ENCODE measurements around the gene GABRR3. TPM values are rescaled to one million over a fixed set of nuclear protein-coding genes. Genes with fewer than 3 reads are reported as not detected.

GABRR3 gene
- polyA plus RNA-seq, 1 donor from 2014 or later: not detected

GRCh38 chr3:97958396-97958795, 76.7 kb downstream of the GABRR3 start:
- Histone ChIP-seq H3F3A (ENCODE audit: insufficient read depth, low read length, poor library complexity, severe bottlenecking) (no peaks in the 10 kb centered on the region), H3K79me2 (replicated peaks; ENCODE audit: insufficient read depth, low read length) (no peaks in the 10 kb centered on the region), H3K4me3 (ENCODE audit: low read length) (no peak overlapping the region), H3K27me3 (ENCODE audit: insufficient read depth, low read depth, low read length) (no peaks in the 10 kb centered on the region), H4K20me1 (ENCODE audit: insufficient read depth) (no peaks in the 10 kb centered on the region), H2AFZ (ENCODE audit: low read depth, low read length) (no peak overlapping the region), H3K27ac (ENCODE audit: low read length) (no peak overlapping the region), H3K36me3 (ENCODE audit: insufficient read depth, low read length) (no peaks in the 10 kb centered on the region), H3K9me2 (ENCODE audit: insufficient read depth, low read length) (no peaks in the 10 kb centered on the region), H3K9ac (ENCODE audit: low read length) (no peak overlapping the region), H3K9me3 (ENCODE audit: low read length) (no peaks in the 10 kb centered on the region), H3K4me2 (ENCODE audit: low read length) (no peak overlapping the region)
- TF ChIP-seq EP300 (conservative IDR thresholded peaks at IDR 0.05; ENCODE audit: poor library complexity, severe bottlenecking) (no peak), SMC3 (conservative IDR thresholded peaks at IDR 0.05; ENCODE audit: poor library complexity) (no peak), TAF1 (IDR thresholded peaks at IDR 0.05; ENCODE audit: low read depth) (no peak), RAD21 (conservative IDR thresholded peaks at IDR 0.05) (no peak), REST (IDR thresholded peaks at IDR 0.05; ENCODE audit: borderline replicate concordance) (no peak)

GRCh38 chr3:97957617-97958311, 77.4 kb downstream of the GABRR3 start:
- Histone ChIP-seq H3K79me2 (replicated peaks; ENCODE audit: insufficient read depth, low read length) (no peaks in the 10 kb centered on the region), H3K27ac (ENCODE audit: low read length) (no peak overlapping the region), H3K9me3 (ENCODE audit: low read length) (no peaks in the 10 kb centered on the region), H4K20me1 (ENCODE audit: insufficient read depth) (no peaks in the 10 kb centered on the region), H3K9me2 (ENCODE audit: insufficient read depth, low read length) (no peaks in the 10 kb centered on the region), H3F3A (ENCODE audit: insufficient read depth, low read length, poor library complexity, severe bottlenecking) (no peaks in the 10 kb centered on the region), H2AFZ (ENCODE audit: low read depth, low read length) (no peak overlapping the region), H3K4me3 (ENCODE audit: low read length) (no peak overlapping the region), H3K9ac (ENCODE audit: low read length) (no peak overlapping the region), H3K36me3 (ENCODE audit: insufficient read depth, low read length) (no peaks in the 10 kb centered on the region), H3K4me2 (ENCODE audit: low read length) (no peak overlapping the region), H3K27me3 (ENCODE audit: insufficient read depth, low read depth, low read length) (no peaks in the 10 kb centered on the region)
- no peak for TF ChIP-seq POLR2AphosphoS5 (IDR thresholded peaks at IDR 0.05)
- no peak for TF ChIP-seq EP300 (conservative IDR thresholded peaks at IDR 0.05; ENCODE audit: poor library complexity, severe bottlenecking)
- no peak for TF ChIP-seq SMC3 (conservative IDR thresholded peaks at IDR 0.05; ENCODE audit: poor library complexity)
- TF ChIP-seq EZH2 (IDR thresholded peaks at IDR 0.05; ENCODE audit: borderline replicate concordance, insufficient read depth, low read length, poor library complexity, severe bottlenecking): no peak
- TF ChIP-seq RAD21 (conservative IDR thresholded peaks at IDR 0.05): no peak
- no peak for TF ChIP-seq CTCF (IDR thresholded peaks at IDR 0.05; ENCODE audit: poor library complexity, severe bottlenecking)
- TF ChIP-seq MXI1 (conservative IDR thresholded peaks at IDR 0.05; ENCODE audit: poor library complexity, severe bottlenecking): no peak
- no peak for TF ChIP-seq TAF1 (IDR thresholded peaks at IDR 0.05; ENCODE audit: low read depth)
- TF ChIP-seq REST (IDR thresholded peaks at IDR 0.05; ENCODE audit: borderline replicate concordance): no peak

All from neural cell (in vitro differentiated cells).